HK-2 (cell line): Measurements from ENCODE around the gene COL15A1.

ENCODE experiments used
- DNase-seq: peaks from one replicate; pipeline ENCODE4 v3.0.0-alpha.2; 2018; ENCODE audit not compliant: unreplicated experiment

COL15A1 gene

DNA sequence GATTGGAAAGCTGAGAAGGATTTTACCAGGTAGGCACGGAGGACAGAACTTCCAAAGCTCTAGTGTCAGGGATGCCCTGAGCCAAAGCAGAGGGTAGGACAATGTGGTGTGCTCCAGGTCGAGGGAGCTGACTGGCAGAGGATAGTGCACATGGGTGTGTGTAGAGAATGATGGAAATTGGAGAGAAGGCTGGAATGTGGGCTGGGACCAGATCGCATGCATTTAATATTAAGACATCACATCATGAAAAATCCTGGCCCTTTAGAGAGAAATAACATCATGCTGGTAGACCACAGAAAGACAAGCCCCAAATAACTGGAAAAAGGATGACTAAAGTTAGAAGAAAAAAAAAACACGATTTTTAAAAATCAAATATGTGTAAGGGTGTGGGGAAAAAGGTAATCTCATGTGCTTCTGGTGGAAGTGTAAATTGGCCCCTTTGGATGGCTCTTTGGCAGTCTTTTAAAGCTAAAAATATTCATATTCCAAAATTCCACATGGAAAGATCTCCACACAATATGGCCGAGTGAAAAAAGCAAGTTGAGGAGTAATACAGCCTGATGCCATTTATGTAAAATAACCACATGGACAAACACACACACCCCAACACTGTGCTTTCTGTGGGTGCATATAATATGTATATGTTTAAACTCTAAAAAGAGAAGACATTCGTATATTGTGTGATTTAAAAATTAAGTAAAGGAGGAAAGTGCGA is 94.2 kb downstream of the COL15A1 start:
- no peak for DNase-seq

GRCh38 chr9:99038484-99038820 is 94.7 kb downstream of the COL15A1 start:
- no peak for DNase-seq

- no peak for DNase-seq
These were observed 95.9 kb downstream of the COL15A1 start for GRCh38 chr9:99039505-99040182.

DNA sequence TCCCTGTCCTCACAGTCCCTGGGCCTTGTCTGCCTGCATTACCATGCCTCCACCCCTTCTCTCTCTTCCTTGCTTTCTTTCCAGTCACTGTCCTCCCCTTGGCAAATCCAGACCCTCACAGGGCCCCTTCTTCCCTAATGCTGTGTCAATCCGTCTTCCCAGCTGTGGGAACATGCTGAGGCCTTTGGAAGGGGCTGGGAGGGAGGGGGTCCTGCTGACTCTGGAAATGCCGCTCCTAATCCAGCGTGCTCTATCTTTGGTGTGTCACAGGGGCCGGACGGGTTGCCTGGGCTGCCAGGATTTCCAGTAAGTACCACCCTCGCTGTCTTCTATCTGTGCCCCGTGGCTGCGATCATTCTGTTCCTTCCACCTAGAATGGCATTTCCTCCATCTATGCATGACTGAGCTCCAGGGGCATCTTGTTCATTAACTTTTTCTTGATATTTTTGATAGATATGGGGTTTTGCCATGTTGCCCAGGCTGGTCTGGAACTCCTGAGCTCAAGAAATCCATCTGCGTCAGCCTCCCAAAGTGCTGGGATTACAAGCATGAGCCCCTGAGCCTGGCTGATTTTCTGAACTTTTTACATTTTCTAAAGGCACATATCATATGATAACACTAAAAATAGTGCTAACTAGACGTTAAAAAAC is 96.7 kb downstream of the COL15A1 start:
- DNase-seq: no peak

GRCh38 chr9:99040911-99041582 is 97.3 kb downstream of the COL15A1 start:
- no peak for DNase-seq

DNA sequence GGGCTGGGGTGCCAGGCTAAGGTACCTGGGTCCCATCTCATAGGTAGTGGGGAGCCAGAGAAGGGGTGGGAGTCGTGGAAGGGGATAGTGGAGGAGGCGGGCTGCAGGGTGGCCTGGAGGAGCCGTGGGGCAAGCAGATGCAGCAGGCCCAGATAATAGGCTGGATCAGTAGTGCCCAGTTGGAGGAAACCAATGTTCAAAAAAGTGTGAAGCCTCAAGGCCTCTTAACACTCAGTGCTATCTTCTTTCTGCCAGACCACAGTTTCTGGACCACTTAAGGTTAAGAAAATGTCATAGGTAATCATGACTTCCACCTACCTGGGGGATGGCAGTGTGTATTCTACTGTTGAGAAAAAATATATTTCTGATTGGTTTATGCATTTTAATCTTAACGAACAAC is 97.9 kb downstream of the COL15A1 start:
- DNase-seq: no peak

- no peak for DNase-seq
These were observed 98.9 kb downstream of the COL15A1 start for GRCh38 chr9:99042620-99043019.

- no peak for DNase-seq
These were observed 101.1 kb downstream of the COL15A1 start for GRCh38 chr9:99044827-99045226.

DNA sequence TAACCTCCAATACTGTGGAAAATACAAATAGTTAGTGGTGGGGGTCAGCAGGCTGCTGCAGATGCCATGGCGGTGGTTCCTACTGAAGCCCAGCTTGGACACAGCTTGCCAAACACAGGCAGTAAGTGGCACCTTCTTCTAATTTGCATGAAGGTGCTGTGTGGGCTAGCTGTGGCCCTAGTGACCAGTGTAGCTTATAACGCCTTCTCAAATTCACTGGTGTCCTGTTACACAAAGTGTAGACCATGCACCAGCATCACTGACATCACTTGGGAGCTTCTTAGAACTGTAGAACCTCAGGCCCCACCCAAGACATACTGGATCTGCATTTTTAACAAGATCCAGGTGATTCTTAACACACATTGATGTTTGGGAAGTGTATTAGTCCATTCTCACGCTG is 102.4 kb downstream of the COL15A1 start:
- DNase-seq: no peak

GRCh38 chr9:99046542-99047071 is 102.9 kb downstream of the COL15A1 start:
- no peak for DNase-seq

GRCh38 chr9:99049228-99049627 is 105.5 kb downstream of the COL15A1 start:
- DNase-seq: no peak

GRCh38 chr9:99049641-99050040 is 105.9 kb downstream of the COL15A1 start:
- DNase-seq: no peak

DNA sequence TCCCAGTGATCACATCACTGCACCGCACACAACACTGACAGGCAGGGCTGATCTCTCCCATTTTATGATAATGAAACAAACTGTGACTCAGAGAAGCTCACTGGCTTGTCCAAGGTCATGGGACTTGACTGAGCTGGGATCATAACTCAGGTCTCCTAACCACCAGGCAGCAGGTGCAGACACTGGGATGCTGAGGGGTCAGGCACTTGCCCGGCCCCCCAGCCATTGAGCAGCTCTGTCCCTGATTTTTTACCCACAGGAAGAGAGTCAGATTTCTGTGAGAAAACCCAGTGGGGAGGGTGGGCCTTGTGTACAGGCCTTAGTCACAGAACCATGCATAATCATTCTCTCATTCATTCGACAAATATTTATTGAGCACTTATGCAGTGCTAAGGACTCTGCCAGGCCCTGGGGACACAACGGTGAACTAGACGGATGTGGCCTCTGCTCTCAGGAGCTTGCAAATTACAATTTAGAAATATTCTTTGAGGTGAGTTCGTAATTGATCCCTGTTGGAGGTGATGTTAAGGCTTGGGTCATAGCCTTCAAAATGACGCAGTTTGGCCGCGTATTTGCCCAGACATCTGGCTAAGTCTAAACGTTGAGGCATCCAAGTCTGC is 106.7 kb downstream of the COL15A1 start:
- no peak for DNase-seq

DNA sequence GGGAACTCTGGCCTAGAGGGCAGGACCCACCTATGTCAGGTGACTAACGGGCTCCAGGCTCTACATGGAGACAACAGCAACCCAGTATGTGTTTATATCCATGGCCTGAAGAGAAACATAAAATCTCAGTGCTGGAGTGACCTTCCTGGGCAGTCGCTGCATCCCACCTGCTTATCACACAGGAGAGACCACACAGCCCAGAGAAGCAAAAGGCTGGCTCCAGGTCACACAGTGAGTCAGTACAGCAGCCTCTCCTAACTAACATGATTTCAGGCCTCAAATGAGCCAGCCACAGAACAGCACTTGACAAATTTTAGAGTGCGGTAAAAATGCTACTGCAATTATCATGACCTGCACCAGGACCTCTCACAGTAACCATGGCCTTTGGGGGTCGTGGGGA is 107.2 kb downstream of the COL15A1 start:
- no peak for DNase-seq

DNA sequence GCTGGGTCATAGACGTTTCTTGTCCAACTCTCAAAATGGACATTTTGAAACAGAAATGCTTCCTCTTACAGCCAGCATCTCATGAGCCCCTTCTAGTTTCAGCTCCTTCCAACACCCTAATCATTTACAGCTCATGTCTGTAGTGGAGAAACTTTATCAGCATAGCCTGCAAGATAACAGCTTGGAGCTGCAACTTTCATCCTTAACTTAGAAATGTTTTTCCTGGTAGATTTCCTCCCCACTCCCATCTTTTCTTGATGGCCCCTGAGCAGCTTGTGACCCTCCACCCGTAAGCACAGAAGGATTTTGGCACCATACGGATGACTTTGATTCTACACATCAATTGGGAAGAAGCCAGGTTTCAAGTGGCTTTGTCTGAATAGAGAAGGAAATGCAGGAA is 107.7 kb downstream of the COL15A1 start:
- no peak for DNase-seq

DNA sequence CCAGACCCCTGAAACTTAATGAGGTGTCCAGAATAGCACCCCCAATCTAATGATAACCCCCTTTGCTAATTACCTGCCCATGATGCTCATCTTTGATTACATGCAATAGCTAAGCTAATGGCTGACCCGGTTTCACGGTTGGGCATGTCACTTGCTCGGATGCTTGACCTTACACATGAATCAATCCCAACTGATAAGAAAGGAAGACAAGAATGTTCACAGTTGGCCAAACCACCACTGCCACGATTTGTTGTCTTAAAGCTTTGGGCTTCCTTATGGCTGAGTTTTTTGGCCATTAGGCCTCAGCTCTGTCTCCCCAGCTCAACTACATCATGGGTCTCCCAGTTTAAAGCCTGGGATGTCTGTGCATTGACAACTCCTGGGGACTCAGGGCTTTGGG is 108.1 kb downstream of the COL15A1 start:
- DNase-seq: no peak

GRCh38 chr9:99052815-99053715 is 109.4 kb downstream of the COL15A1 start:
- no peak for DNase-seq

- no peak for DNase-seq
These were observed 110.9 kb downstream of the COL15A1 start for GRCh38 chr9:99054581-99054980.

GRCh38 chr9:99055384-99055783 is 111.7 kb downstream of the COL15A1 start:
- no peak for DNase-seq

GRCh38 chr9:99056186-99056585 is 112.5 kb downstream of the COL15A1 start:
- no peak for DNase-seq
